ENCODE data around the gene PCK1. TPM values are rescaled to one million over a fixed set of nuclear protein-coding genes. Genes with fewer than 3 reads are reported as not detected.

Gene PCK1
- total and polyA plus RNA-seq, 2 of the 8 experiments (the other 6 are each of a cell fraction or from before 2014, with no cell fraction given) = not detected

DNA sequence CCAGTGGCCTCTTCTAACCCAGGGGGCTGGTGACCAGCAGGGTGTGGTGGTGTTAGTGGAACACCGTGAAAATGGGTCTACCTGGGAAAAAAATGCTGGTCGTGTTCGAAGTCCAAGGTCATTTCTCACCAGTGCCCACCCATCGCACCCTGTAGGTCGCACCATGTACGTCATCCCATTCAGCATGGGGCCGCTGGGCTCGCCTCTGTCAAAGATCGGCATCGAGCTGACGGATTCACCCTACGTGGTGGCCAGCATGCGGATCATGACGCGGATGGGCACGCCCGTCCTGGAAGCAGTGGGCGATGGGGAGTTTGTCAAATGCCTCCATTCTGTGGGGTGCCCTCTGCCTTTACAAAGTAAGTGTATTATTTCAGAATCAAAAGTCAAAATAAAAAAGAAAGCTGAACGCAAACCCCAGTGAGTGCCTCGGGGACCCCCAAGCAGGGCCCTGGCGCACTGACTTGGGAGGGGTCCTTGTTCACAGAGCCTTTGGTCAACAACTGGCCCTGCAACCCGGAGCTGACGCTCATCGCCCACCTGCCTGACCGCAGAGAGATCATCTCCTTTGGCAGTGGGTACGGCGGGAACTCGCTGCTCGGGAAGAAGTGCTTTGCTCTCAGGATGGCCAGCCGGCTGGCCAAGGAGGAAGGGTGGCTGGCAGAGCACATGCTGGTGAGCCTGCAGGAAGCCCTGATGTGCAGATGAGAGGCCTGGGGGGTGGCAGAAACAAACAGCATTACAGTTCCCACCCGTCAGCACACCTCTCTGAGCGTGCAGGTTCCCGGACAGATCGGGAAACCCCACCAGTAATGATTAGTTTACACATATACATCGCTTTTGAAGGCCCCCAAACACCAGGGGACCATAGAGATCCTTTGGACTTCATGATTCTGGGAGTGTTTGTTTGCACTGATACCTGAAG, 1.9 kb downstream of the PCK1 start (continued):
- TF ChIP-seq, protein P1, sequence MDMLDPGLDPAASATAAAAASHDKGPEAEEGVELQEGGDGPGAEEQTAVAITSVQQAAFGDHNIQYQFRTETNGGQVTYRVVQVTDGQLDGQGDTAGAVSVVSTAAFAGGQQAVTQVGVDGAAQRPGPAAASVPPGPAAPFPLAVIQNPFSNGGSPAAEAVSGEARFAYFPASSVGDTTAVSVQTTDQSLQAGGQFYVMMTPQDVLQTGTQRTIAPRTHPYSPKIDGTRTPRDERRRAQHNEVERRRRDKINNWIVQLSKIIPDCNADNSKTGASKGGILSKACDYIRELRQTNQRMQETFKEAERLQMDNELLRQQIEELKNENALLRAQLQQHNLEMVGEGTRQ (IDR thresholded peaks at IDR 0.05; ENCODE audit: low read length) = no peak
- TF ChIP-seq HDAC6 (IDR thresholded peaks at IDR 0.05; ENCODE audit: low read depth, low read length) (no peak), EGR1 (IDR thresholded peaks at IDR 0.05; ENCODE audit: borderline replicate concordance, low read depth, low read length) (no peak), KDM1A (IDR thresholded peaks at IDR 0.05; ENCODE audit: borderline replicate concordance, low read length) (no peak), SP2 (IDR thresholded peaks at IDR 0.05; ENCODE audit: low read length) (no peak), BACH1 (IDR thresholded peaks at IDR 0.05; ENCODE audit: low read length) (no peak), KDM4A (IDR thresholded peaks at IDR 0.05; ENCODE audit: low read depth, low read length, severe bottlenecking) (no peak), TAF7 (optimal IDR thresholded peaks at IDR 0.05; ENCODE audit: borderline replicate concordance, low read depth, low read length) (no peak), NANOG (IDR thresholded peaks at IDR 0.05; ENCODE audit: insufficient read depth, low read depth, low read length, poor library complexity, severe bottlenecking) (no peak), MAFK (IDR thresholded peaks at IDR 0.05; ENCODE audit: low read depth, low read length) (no peak)

All from H1 (cell line).